ENCODE results near the gene EEF1A2. TPM values are rescaled to one million over a fixed set of nuclear protein-coding genes. Genes with fewer than 3 reads are reported as not detected.

EEF1A2 gene
- total RNA-seq, 2 donors from 2014 or later = 2.4 TPM; not detected in 1

DNA sequence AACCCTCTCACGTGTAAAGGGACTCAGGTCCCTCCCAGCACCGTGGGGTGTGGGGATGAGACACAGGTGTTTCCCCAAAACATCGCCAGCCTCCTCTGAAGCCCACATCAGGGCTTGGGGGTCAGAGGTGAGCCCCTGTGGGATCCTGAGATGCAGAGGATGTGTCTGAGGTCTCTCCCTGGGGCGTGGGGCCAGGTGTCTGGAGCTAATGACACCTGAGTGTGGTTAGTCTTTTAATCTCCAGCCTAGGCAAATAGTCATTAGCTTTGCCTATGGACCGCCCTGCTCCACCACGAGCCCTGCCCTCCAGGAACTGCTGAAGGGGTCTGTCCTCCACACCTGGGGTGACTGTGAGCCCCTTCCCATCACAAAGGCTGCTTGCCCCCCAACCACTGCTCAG is 46.9 kb upstream of the EEF1A2 start:
- H3K4me3 ChIP-seq = no peak overlapping the region
- TF ChIP-seq, protein P1, sequence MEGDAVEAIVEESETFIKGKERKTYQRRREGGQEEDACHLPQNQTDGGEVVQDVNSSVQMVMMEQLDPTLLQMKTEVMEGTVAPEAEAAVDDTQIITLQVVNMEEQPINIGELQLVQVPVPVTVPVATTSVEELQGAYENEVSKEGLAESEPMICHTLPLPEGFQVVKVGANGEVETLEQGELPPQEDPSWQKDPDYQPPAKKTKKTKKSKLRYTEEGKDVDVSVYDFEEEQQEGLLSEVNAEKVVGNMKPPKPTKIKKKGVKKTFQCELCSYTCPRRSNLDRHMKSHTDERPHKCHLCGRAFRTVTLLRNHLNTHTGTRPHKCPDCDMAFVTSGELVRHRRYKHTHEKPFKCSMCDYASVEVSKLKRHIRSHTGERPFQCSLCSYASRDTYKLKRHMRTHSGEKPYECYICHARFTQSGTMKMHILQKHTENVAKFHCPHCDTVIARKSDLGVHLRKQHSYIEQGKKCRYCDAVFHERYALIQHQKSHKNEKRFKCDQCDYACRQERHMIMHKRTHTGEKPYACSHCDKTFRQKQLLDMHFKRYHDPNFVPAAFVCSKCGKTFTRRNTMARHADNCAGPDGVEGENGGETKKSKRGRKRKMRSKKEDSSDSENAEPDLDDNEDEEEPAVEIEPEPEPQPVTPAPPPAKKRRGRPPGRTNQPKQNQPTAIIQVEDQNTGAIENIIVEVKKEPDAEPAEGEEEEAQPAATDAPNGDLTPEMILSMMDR (IDR thresholded peaks at IDR 0.05) = no peak
- H3K9me3 ChIP-seq = no peaks in the 10 kb centered on the region
- H3K27ac ChIP-seq = no peak overlapping the region
- no peak for ATAC-seq (ENCODE audit: insufficient number of reproducible peaks, low FRiP score, low read depth)
- peaks cover 8% of the 10 kb centered on the region for H3K27me3 ChIP-seq (replicated peaks; ENCODE audit: insufficient read depth)
- no peaks in the 10 kb centered on the region for H3K4me1 ChIP-seq (ENCODE audit: control insufficient read depth in 1 of 2, low read depth in 2 of 2)
- no peak for DNase-seq (ENCODE audit: low spot score)
- H3K36me3 ChIP-seq = no peaks in the 10 kb centered on the region

DNA sequence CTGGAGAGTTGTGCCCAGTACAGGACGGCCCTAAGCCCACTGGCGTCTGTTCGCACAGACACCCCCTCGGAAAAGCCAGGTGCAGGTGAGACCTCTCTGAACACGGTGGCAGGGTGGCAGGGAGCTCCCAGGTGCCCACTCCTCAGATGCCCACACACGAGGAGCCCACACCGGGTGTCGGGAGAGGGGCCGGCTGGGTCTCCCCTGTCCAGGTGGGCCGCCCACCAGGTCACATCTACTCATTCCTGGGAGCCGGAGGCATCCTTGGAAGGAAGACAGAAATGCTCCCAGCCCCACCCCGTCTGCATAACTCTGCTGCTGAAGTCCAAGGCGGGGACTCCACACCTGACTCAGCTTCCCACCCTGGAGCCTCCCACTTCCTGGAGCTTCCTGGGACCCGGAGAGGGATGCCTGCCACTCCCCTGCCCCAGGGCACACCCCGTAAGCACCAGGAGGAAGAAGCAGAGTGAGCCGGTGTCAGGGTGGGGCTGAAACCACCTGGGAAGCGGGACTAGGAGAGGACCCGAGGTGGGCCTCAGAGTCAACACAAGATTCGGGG is 46.2 kb upstream of the EEF1A2 start:
- Histone ChIP-seq H3K27ac (no peak overlapping the region), H3K4me1 (ENCODE audit: control insufficient read depth in 1 of 2, low read depth in 2 of 2) (no peaks in the 10 kb centered on the region), H3K9me3 (no peaks in the 10 kb centered on the region), H3K27me3 (replicated peaks; ENCODE audit: insufficient read depth) (peaks cover 8% of the 10 kb centered on the region), H3K36me3 (no peaks in the 10 kb centered on the region), H3K4me3 (no peak overlapping the region)
- DNase-seq (ENCODE audit: low spot score) (no peak), ATAC-seq (ENCODE audit: insufficient number of reproducible peaks, low FRiP score, low read depth) (no peak)
- TF ChIP-seq, protein P1 (IDR thresholded peaks at IDR 0.05) = no peak

DNA sequence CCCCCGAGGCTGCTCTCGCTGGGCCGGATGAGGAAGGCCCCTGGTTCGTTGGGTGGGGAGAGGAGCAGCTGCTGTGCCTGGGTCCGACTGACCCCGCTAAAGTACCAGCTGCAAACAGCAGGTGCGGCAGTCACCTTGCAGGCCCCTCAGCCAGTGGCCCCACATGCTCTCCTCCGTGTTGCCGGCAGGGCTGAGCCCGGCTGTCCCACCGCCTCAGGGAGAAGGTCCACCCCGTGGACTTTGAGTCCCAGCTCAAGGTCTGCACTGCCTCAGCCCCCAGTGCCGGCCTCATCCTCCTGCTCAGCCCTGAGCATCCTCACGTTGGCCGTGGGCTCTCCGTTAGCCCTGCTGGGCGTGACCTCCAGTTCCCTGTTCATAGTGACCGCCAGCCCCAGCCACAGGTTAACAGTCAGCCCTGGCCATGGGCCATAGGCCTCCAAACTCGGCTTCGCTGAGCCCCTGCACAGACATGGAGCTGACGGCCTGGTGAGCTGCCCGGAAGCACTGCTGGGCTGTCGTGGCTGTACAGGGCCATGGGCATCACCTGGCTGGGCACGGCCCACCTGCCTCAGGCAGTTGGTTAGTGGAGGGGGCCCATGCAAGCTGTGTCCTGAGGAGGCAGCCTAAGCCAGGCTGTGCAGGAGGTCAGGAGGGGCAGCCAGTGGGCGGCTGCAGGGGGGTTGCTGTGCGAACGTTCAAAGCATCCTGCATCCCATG is 45.5 kb upstream of the EEF1A2 start:
- H3K4me1 ChIP-seq (ENCODE audit: control insufficient read depth in 1 of 2, low read depth in 2 of 2) = no peaks in the 10 kb centered on the region
- no peak overlapping the region for H3K27ac ChIP-seq
- no peak for ATAC-seq (ENCODE audit: insufficient number of reproducible peaks, low FRiP score, low read depth)
- no peak overlapping the region for H3K4me3 ChIP-seq
- H3K9me3 ChIP-seq = no peaks in the 10 kb centered on the region
- DNase-seq (ENCODE audit: low spot score) = no peak
- TF ChIP-seq, protein P1 (IDR thresholded peaks at IDR 0.05) = no peak
- no peaks in the 10 kb centered on the region for H3K36me3 ChIP-seq
- peaks cover 8% of the 10 kb centered on the region for H3K27me3 ChIP-seq (replicated peaks; ENCODE audit: insufficient read depth)

DNA sequence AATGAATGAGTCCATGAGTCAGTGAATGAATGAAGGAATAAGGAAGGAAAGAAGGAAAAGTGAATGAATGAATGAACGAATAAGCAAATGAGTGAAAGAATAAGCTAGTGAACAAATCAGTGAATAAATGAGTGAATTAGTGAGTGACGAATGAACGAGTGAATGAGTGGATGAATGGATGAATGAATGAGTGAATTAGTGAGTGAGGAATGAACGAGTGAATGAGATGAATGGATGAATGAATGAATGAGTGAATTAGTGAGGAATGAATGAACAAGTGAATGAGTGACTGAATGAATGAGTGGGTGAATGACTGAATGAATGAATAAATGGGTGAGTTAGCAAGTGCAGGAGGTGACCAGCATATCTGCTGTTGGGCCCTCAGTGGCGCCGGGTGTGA is 44.9 kb upstream of the EEF1A2 start:
- ATAC-seq (ENCODE audit: insufficient number of reproducible peaks, low FRiP score, low read depth) (no peak), DNase-seq (ENCODE audit: low spot score) (no peak)
- Histone ChIP-seq H3K4me3 (no peak overlapping the region), H3K36me3 (no peaks in the 10 kb centered on the region), H3K27ac (no peak overlapping the region), H3K9me3 (no peaks in the 10 kb centered on the region), H3K27me3 (replicated peaks; ENCODE audit: insufficient read depth) (peaks cover 8% of the 10 kb centered on the region), H3K4me1 (ENCODE audit: control insufficient read depth in 1 of 2, low read depth in 2 of 2) (no peaks in the 10 kb centered on the region)
- TF ChIP-seq, protein P1 (IDR thresholded peaks at IDR 0.05) = no peak

DNA sequence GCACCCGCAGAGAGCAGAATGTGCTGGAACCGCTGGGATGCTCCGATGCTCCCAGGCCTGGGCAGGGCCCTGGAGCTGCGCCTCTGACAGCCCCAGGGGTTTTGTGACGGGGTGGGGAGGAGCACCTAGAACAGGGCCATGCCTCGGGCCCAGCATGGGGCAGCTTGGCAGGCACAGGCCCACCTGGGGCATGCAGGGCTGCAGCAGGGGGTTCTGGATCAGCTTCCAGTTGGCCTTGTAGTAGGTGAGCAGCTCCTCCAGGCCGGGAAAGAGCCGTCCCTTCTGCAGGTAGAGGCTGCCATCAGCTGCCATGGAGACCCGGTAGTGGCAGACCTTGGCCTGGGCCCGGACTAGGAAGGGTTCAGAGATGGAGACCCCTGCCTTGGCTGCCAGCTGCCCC is 44.2 kb upstream of the EEF1A2 start:
- no peak overlapping the region for H3K27ac ChIP-seq
- TF ChIP-seq, protein P1 (IDR thresholded peaks at IDR 0.05) = no peak
- H3K36me3 ChIP-seq = no peaks in the 10 kb centered on the region
- H3K4me1 ChIP-seq (ENCODE audit: control insufficient read depth in 1 of 2, low read depth in 2 of 2) = no peaks in the 10 kb centered on the region
- H3K4me3 ChIP-seq = no peak overlapping the region
- H3K9me3 ChIP-seq = no peaks in the 10 kb centered on the region
- no peak for DNase-seq (ENCODE audit: low spot score)
- ATAC-seq (ENCODE audit: insufficient number of reproducible peaks, low FRiP score, low read depth) = no peak
- H3K27me3 ChIP-seq (replicated peaks; ENCODE audit: insufficient read depth) = peaks cover 2% of the 10 kb centered on the region

Measured in thoracic aorta (tissue), 2 donors.